Frontal cortex (tissue), 4 donors: ENCODE measurements around the gene FARSB. TPM values are rescaled to one million over a fixed set of nuclear protein-coding genes. Genes with fewer than 3 reads are reported as not detected.
"Not testable (repeated sequence)": the region's sequence is repeated elsewhere in the genome, so short reads cannot be mapped to it uniquely, and the experiment has no call there.

Experiments
- DNase-seq, 2 donors: peaks; one replicate each; pipeline ENCODE4 v3.0.0; 2012; ENCODE audit warnings: low spot score in 2 of 2
- FAIRE-seq: peaks from 2 replicates; lab custom pipeline; 2012; peaks lifted over from hg19 to GRCh38; lab: Jason Lieb, UNC
- total RNA-seq: library from RNA; depleted of rRNA; stranded (reverse); fragments of >200 nt; gene quantifications from one replicate; pipeline ENCODE4 v1.2.3, GENCODE V29; 2014
- donor health status: control.
- donor health status: control.
- donor health status: control.

Gene FARSB
- total RNA-seq, 1 donor from 2014 or later = 35.5 TPM

DNA sequence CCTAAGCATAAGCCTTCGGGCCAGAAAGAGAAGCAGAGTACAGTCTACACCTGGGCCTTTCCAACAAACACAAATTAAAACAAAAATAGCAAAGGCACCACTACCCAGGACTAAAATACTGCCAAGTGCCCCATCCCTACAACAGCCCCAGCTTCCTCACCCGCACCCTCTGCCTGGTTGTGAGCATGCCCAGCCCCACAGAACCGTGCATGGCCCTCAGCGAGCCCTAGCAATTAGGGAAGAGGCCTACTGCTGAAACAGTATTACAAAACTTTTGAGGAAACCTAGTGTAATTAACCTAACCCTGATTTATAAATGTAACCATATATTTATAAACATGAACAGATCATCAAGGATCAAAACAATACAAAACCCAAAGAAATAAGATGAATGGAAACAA, 44.2 kb downstream of the FARSB start:
- FAIRE-seq (no peak), DNase-seq (no peak)

GRCh38 chr2:222610746-222611145, 45.1 kb downstream of the FARSB start:
- FAIRE-seq = no peak
- DNase-seq = peak in 1 of 2 donors; percentile 8

- no peak for DNase-seq
Observed at GRCh38 chr2:222609381-222609780, 46.5 kb downstream of the FARSB start.

GRCh38 chr2:222608081-222608480, 47.8 kb downstream of the FARSB start:
- FAIRE-seq = no peak
- no peak for DNase-seq

More at GRCh38 chr2:222609381-222609780, 46.5 kb downstream of the FARSB start:
- FAIRE-seq = no peak

- FAIRE-seq (no peak), DNase-seq (no peak)
Observed at GRCh38 chr2:222606306-222606705, 49.6 kb downstream of the FARSB start.

GRCh38 chr2:222604749-222605515, 51.0 kb downstream of the FARSB start:
- FAIRE-seq (no peak), DNase-seq (no peak)

GRCh38 chr2:222603501-222603900, 52.4 kb downstream of the FARSB start:
- DNase-seq (no peak), FAIRE-seq (no peak)

DNA sequence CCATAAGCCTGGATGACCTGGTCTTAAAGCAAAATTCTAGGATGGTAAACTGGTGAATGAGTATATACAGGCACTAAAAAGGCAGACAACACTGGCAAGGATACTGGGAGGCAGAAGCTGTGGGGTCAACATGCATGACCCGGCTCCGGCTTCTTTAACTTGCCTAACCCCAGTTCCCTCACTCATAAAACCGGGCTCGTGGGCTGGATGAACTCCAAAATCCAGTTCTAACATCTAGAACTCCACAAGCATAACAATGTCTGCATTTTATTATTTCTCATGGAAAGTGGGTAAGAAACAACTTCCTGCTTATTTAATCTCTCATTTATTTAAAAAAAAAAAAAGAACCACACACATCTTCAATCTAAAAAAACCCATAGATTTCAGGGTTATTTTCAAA, 57.3 kb downstream of the FARSB start:
- no peak for DNase-seq
- FAIRE-seq = no peak

DNA sequence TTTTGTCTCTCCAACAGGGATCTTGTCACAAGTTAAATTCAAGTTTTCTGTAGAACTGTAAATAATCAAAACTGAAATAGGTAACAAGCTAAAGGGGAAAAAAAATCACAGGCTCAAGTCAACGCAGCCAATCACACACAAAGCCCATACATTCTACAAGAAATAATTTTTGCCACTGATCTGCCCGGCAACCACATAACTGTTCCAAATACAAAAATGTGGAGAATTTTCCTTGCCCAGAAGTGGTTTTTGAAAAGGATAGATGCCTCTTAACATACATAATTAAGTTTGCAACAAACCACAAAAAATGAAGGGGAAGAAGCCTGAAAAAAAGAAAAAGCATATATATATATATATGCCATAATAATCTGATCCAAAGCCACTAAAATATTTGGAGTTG, 60.3 kb downstream of the FARSB start:
- FAIRE-seq = no peak
- DNase-seq = no peak

DNA sequence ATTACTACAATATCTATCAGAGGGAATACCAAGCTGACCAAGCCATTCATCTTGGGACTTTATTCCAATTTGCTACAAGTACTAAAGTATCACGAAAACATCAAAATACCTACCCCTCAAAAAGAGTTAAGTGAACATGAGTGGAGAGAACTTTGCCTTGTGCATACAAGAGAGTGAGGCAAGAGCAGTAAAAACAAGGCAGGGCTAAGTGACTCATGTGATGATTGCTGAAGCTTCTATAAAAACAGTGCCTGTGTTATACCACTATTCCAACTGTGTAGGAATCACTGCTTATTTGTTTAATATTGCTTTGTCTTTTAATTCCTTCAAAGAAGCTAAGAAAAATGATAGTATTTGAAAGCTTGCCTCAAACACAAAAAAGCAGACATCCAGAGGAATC, 61.2 kb downstream of the FARSB start:
- FAIRE-seq (no peak), DNase-seq (no peak)

GRCh38 chr2:222592176-222592575, 63.7 kb downstream of the FARSB start:
- DNase-seq (no peak), FAIRE-seq (no peak)

GRCh38 chr2:222591661-222592060, 64.2 kb downstream of the FARSB start:
- FAIRE-seq = no peak
- no peak for DNase-seq

- FAIRE-seq, DNase-seq: not testable (repeated sequence)
Observed at GRCh38 chr2:222584589-222584988, 71.3 kb downstream of the FARSB start.

- DNase-seq (no peak), FAIRE-seq (no peak)
Observed at GRCh38 chr2:222582928-222583327, 73.0 kb downstream of the FARSB start.

DNA sequence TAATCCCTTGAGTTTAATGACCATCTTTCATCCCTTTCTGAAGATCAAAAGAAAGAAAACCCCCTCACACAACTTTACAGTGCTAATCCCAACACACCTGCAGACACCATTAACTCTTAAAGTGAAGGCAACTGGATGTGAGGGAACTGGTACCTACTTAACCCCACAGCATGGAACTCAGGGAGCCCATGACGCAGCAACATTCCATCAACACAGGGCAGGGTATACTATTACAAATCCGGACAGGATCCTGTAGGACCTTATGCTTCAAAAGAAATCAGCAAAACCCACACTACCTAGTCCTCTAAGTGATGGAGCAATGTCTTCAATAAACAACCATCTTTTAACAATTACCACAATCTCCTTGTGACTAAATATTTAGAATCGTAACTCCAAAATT, 78.6 kb downstream of the FARSB start:
- DNase-seq (no peak), FAIRE-seq (no peak)

DNA sequence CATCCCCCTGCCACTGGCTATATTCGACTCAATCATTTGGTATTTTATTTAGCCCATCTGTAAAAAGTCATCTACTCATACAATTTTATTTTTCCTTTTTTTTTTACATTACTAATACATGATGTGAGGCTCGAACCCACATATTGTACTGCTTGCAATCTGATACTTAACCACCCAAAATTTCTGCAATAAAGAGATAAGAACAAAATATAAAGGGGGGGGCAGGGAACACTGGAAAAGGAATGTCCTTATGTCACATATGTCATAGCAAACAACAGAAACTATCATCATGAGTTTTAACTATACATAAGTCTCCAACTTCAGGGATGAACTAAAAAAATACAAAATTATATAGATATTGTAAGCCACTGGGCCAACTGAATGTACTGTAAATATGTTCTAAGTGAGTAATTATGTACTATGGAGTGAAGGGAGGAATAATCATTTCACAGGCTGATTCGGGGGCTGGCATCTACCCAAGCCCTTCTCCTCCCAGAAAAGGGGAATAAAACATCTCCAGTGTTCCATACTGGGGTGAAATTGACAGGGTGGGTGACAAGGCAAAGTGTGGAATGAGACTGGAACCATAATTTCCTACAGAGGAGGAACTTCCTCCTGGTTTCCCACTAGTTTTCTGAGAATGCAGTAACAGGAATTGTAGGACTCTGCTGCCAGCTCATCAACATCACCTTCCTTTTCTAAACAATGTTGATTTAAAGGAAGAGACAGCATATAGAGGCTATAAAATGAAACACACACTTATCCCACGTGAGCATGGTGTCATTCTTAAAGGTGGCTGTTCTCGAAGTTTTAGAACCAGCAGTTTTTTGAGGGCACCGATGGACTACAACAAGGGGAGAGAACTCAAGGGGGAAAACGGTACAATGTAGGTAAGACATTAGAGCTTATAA, 79.5 kb downstream of the FARSB start:
- DNase-seq (no peak), FAIRE-seq (no peak)

DNA sequence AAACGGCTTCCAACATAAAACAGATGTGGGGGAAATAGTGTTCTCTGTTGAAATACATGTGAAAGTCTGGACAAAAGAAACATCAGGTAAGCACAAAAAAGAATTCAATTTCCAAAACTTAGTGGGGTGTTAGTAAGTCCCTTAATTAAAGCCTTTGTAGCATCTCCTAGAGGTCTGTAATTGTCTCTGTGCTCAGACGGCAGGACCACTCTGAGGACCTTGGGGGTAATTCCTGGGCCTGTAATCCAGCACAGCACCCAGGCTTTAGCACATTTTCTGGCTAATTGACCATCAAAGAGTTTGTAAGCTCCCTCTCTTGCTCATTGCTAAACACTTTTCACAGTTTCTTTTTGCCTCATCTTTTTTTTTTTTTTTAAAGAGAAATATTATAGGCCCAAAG, 80.3 kb downstream of the FARSB start:
- DNase-seq (no peak), FAIRE-seq (no peak)

DNA sequence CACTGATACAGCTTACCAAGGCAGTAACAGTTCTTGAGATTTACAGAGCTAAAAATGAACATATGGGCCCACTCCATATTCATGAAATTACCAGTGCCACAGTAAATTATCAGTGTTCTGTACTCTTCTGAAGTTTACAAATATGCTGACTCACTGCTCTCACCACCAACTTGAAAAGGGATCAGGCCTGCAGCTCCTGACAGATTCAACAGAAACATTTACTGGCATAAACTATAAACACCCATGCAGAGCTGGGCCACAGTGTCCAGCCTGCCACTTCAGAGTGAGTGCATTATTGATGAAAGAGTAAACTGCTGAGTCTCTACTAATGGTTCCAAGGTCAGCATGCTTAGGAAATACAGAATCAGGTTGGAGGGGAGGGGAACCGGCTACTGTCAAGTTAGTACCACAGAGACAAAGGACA, 83.1 kb downstream of the FARSB start:
- DNase-seq = no peak
- no peak for FAIRE-seq

DNA sequence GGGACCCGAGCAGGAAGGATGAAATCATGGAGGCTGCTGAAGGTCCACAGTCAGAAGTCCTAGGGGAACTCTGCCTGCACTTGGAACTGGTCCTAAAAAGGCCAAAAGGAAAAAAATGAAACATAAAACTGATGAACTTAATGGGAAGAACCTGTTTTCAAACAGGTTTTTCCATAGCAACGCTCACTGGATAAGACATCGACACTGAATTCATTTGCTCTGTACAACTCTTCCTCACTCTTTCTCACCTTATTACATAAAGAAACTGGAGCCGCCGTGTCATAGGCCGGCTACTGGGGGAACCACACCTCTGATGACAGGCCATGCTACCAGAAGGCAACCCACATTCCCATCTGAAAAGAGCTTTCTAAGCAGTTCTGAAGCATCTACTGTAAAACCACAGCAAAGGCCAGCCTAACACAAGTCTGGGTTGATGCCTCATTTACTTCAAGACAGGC, 83.6 kb downstream of the FARSB start:
- DNase-seq (no peak), FAIRE-seq (no peak)

DNA sequence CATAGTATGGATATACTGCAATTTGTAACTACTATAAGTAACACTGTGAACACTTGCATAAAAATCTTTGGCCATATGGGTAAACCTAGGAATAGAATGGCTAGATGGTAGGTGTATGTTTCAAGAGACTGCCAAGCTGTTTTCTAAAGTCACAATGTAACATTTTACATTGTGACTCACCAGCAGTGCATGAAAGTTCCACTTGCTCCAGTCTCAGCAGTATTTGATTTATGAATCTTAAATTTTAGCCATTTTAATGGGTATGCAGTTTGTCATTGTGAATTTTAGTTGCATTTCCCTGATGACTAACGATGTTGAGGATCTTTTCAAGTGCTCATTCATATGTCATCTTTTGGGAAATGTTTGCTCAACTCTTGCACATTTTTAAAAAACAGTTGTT, 86.1 kb downstream of the FARSB start:
- no peak for FAIRE-seq
- no peak for DNase-seq

GRCh38 chr2:222568865-222569264, 87.0 kb downstream of the FARSB start:
- DNase-seq (no peak), FAIRE-seq (no peak)
